SH-SY5Y (cell line): ENCODE results near the gene RBM18.

Experiments
- GATA2 ChIP-seq: IDR thresholded peaks from 2 replicates; pipeline ENCODE4 v1.6.1; 2011; ENCODE audit warnings: mild to moderate bottlenecking, low read depth, low read length
- GATA3 ChIP-seq: IDR thresholded peaks from 2 replicates; pipeline ENCODE4 v1.6.1; 2011; ENCODE audit warnings: low read depth, mild to moderate bottlenecking, low read length, moderate library complexity

Gene RBM18

DNA sequence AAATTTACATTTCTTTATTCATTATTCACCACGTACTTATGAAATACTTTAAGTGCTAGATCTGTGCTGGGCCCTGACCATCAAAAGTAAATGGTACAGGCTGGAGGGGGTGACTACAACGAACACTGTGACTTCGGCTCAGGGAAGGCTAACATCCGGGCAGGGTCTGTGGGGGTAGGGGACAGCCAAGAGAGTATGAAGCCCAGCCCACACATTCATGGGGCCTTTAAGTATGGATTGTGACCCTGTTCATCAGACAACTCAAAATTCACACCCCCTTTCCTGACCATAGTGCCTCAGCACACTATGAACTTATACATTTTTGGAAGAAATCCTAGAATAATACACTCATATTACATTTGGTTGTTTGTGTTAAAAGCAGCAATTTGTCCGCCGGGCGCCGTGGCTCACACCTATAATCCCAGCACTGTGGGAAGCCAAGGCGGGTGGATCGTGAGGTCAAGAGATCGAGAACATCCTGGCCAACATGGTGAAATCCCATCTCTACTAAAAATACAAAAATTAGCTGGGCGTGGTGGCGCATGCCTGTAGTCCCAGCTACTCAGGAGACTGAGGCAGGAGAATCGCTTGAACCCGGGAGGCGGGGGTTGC, 71.6 kb downstream of the RBM18 start:
- TF ChIP-seq GATA3 (no peak), GATA2 (no peak)

DNA sequence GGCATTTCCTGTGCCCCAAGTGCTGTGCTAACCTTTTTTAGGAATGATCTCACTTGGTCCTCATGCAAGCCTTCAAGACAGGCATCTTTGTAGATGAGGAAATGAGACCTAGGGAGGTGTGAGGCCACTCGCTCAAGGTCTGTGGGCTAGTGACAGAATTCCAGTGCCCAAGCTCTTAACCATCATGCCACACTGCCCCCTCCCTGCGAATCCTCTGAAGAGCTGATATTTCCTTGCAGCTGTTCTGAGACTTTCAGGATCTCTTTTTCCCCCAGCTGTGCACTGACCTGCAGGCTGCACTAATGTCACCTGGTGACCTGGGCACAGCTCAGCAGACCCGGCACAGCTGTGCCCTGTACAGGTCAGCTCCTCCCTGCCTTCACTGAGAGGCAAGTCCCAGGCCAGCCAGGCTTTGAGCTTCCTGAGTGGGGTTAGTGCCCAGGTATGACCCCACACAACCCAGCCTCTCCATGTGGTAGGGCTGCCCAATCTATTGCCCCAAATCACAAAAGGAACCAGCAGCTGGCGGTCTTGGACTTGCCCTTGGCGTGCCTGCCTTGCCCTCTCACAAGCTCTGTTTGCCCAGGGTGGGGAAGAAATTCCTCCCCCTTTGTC, 72.3 kb downstream of the RBM18 start:
- TF ChIP-seq GATA3, result no peak

DNA sequence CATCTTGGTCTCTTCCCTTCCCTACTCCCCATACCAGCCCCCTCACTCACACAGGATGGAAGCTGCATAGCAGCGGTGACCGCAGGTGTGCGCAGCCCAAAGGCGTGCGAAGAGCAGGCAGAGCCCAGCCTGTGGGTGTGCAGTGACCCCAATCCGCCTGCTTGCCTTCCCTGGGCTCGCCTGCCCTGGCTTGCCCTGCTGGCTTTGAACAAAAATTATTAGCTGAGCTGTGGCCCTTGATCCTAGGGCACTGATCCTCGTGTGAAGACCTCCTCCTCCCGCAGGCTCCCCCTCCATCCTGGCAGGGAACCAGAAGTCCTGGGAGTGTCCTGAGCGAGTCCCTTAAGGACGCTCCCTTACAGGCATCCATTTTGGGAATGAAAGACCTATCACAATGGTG, 73.1 kb downstream of the RBM18 start:
- TF ChIP-seq GATA3, result no peak
- TF ChIP-seq GATA2, result no peak

DNA sequence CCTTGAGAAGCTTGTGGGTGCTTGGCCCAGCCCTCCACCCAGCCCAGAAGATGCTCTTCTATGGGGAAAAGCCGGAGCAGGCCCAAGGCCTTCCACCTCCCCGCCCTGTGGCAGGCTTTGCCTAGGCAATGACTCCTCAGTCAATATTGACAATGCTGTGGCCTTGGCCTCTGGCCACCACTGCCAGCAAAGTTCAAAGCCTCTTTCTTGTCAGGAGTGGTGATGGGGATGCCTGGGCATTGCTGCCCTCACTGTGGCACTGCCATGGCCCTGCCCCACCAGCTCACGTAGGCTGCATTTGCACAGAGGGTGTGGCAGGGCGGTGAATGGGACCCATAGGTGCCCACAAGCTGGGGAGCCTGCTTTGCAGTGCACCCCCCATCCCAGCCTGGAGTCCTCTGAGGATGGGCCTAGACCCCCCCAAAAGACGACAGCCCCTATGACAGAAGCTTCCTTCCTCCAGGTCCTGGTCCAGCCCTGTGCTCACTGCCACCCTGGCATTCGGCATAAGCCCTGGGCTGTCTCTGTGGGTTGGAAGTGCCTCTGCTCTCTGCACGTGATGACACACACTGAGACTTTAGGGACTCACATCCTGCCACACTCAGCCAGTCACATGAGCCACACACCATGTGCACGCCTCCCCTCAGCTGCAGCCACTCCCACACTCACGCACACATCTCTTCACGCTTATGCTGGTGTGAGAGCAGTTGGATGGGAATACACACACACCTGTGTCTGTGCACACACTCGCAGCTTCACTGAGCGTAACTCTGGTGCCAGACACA, 73.9 kb downstream of the RBM18 start:
- TF ChIP-seq GATA2 (no peak), GATA3 (no peak)

DNA sequence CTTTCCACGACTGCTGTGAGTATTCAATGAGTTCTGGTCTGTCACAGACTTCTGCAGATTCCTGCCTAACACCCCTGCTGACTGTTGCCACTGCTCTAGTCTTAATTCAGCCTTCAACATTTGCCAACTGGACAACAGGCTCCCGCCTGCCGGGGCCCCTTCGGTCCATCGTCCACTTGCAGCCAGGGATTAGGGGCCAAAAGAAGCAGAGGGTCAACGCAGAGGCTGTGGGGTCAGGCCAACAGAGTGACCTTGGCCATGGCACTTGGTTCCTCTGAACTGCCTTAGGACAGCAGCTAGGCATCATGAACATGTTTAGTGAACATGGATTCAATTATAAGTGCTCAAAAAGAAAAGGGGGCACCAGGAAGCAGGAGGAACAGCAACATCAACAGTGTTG, 76.3 kb downstream of the RBM18 start:
- TF ChIP-seq GATA2 (no peak), GATA3 (no peak)
